Measurements from ENCODE around the gene PID1. TPM values are rescaled to one million over a fixed set of nuclear protein-coding genes. Genes with fewer than 3 reads are reported as not detected.
"Not testable (repeated sequence)": the region's sequence is repeated elsewhere in the genome, so short reads cannot be mapped to it uniquely, and the experiment has no call there.

Gene PID1
- total RNA-seq, 1 donor from 2014 or later = not detected

- H3K4me1 Mint-ChIP-seq (ENCODE audit: unreplicated experiment) = no peaks in the 10 kb centered on the region
- H3K4me3 Mint-ChIP-seq (ENCODE audit: unreplicated experiment) = no peak overlapping the region
- no peak overlapping the region for H3K27ac Mint-ChIP-seq (ENCODE audit: unreplicated experiment)
- TF ChIP-seq, protein P1, sequence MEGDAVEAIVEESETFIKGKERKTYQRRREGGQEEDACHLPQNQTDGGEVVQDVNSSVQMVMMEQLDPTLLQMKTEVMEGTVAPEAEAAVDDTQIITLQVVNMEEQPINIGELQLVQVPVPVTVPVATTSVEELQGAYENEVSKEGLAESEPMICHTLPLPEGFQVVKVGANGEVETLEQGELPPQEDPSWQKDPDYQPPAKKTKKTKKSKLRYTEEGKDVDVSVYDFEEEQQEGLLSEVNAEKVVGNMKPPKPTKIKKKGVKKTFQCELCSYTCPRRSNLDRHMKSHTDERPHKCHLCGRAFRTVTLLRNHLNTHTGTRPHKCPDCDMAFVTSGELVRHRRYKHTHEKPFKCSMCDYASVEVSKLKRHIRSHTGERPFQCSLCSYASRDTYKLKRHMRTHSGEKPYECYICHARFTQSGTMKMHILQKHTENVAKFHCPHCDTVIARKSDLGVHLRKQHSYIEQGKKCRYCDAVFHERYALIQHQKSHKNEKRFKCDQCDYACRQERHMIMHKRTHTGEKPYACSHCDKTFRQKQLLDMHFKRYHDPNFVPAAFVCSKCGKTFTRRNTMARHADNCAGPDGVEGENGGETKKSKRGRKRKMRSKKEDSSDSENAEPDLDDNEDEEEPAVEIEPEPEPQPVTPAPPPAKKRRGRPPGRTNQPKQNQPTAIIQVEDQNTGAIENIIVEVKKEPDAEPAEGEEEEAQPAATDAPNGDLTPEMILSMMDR (IDR thresholded peaks at IDR 0.05) = no peak
- no peaks in the 10 kb centered on the region for H3K36me3 Mint-ChIP-seq (ENCODE audit: unreplicated experiment)
- H3K27me3 Mint-ChIP-seq (ENCODE audit: unreplicated experiment) = no peaks in the 10 kb centered on the region
- no peak for DNase-seq (ENCODE audit: extremely low spot score, unreplicated experiment)
- H3K9me3 Mint-ChIP-seq (ENCODE audit: unreplicated experiment) = peaks cover 60% of the 10 kb centered on the region
Measured at GRCh38 chr2:229081411-229081810, 189.7 kb downstream of the PID1 start.

DNA sequence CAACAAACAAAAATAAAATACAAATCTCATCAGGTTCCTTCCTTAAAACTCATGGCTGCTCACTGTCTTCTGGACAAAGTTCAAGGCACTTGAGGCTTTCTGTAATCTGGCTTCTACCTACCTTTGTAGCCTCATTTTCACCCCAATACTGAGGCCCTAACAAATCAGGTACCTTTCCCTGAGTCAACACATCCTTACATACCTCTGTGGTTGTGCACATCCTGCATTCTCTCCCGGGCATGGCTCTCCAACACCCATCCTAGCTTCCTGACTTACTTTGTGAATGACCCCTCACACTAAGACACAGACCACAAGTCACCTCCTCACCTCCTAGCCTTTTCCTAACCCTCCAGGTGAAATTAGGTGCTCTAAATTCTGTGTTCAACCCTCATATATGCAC, 190.9 kb downstream of the PID1 start:
- Mint-ChIP-seq H3K4me1 (ENCODE audit: unreplicated experiment) (no peaks in the 10 kb centered on the region), H3K36me3 (ENCODE audit: unreplicated experiment) (no peaks in the 10 kb centered on the region), H3K9me3 (ENCODE audit: unreplicated experiment) (peaks cover 67% of the 10 kb centered on the region), H3K4me3 (ENCODE audit: unreplicated experiment) (no peak overlapping the region), H3K27ac (ENCODE audit: unreplicated experiment) (no peak overlapping the region), H3K27me3 (ENCODE audit: unreplicated experiment) (no peaks in the 10 kb centered on the region)
- DNase-seq (ENCODE audit: extremely low spot score, unreplicated experiment) = no peak
- TF ChIP-seq, protein P1 (IDR thresholded peaks at IDR 0.05) = no peak

DNA sequence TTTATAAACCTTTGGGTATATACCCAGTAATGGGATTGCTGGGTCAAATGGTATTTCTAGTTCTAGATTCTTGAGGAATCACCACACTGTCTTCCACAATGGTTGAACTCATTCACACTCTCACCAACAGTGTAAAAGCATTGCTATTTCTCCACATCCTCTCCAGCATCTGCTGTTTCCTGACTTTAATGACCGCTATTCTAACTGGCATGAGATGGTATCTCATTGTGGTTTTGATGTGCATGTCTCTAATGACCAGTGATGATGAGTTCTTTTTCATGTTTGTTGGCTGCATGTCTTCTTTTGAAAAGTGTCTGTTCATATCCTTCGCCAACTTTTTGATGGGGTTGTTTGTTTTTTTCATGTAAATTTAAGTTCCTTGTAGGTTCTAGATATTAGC, 194.2 kb downstream of the PID1 start:
- not testable (repeated sequence) for DNase-seq (ENCODE audit: extremely low spot score, unreplicated experiment); H3K36me3 Mint-ChIP-seq (ENCODE audit: unreplicated experiment); H3K27ac Mint-ChIP-seq (ENCODE audit: unreplicated experiment); H3K27me3 Mint-ChIP-seq (ENCODE audit: unreplicated experiment); H3K4me3 Mint-ChIP-seq (ENCODE audit: unreplicated experiment); H3K4me1 Mint-ChIP-seq (ENCODE audit: unreplicated experiment)
- peaks cover 70% of the 10 kb centered on the region for H3K9me3 Mint-ChIP-seq (ENCODE audit: unreplicated experiment)

DNA sequence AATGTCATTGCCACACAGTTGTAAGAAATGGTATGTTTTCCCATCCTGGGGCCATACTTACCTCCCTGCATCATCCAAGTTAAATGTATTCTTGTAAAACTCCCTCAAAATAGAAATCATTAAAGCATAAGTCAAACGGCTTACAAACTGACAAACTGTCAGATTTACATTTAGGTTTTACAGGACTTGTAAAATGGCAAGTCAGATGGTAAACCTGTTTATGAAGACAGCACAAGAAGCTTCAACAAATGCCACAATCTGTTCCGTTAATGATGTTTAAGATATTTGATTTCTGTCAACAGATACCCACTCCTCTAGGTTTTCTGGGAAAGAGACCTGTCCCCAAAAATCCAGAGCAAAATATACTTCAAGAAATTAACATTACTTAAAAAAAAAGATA, 197.2 kb downstream of the PID1 start:
- Mint-ChIP-seq H3K27me3 (ENCODE audit: unreplicated experiment) (no peaks in the 10 kb centered on the region), H3K36me3 (ENCODE audit: unreplicated experiment) (no peaks in the 10 kb centered on the region), H3K27ac (ENCODE audit: unreplicated experiment) (no peak overlapping the region), H3K4me3 (ENCODE audit: unreplicated experiment) (no peak overlapping the region), H3K4me1 (ENCODE audit: unreplicated experiment) (no peaks in the 10 kb centered on the region), H3K9me3 (ENCODE audit: unreplicated experiment) (peaks cover 54% of the 10 kb centered on the region)
- no peak for DNase-seq (ENCODE audit: extremely low spot score, unreplicated experiment)
- TF ChIP-seq, protein P1 (IDR thresholded peaks at IDR 0.05) = no peak

GRCh38 chr2:229071292-229071976, 199.7 kb downstream of the PID1 start:
- Mint-ChIP-seq H3K27me3 (ENCODE audit: unreplicated experiment) (no peaks in the 10 kb centered on the region), H3K27ac (ENCODE audit: unreplicated experiment) (no peak overlapping the region), H3K36me3 (ENCODE audit: unreplicated experiment) (no peaks in the 10 kb centered on the region), H3K4me3 (ENCODE audit: unreplicated experiment) (no peak overlapping the region), H3K4me1 (ENCODE audit: unreplicated experiment) (no peaks in the 10 kb centered on the region), H3K9me3 (ENCODE audit: unreplicated experiment) (peaks cover 49% of the 10 kb centered on the region)
- no peak for DNase-seq (ENCODE audit: extremely low spot score, unreplicated experiment)
- TF ChIP-seq, protein P1 (IDR thresholded peaks at IDR 0.05) = no peak
